Upper lobe of left lung (tissue), 4 donors: ENCODE data around the gene SNAPC4.
A peak's percentile ranks its signal among the peaks of the same experiment; 100 is the strongest.

ENCODE experiments used
- CTCF ChIP-seq, 6 experiments: fragments of 450-650 bp in 4 of 6; fragments of 200-600 bp in 2 of 6; sonication (generic) in 2 of 6; IDR thresholded peaks; one replicate each; pipeline ENCODE4 v1.5.1; 2016 to 2019; ENCODE audit warnings: antibody characterized with exemption in 6 of 6
- POLR2AphosphoS5 ChIP-seq, 2 donors: sonication (generic); formaldehyde crosslinking; IDR thresholded peaks; one replicate each; pipeline ENCODE4 v1.5.1; 2017; ENCODE audit warnings: antibody characterized with exemption in 2 of 2

- TF ChIP-seq POLR2AphosphoS5 (IDR thresholded peaks at IDR 0.05) (peak; percentile 44 to 54), CTCF (IDR thresholded peaks at IDR 0.05) (peak; percentile 99 to 100 (median 100))
These were observed 36.6 kb downstream of the SNAPC4 start, which contains the start of gene DNLZ for GRCh38 chr9:136363106-136363948.
